Spinal cord (tissue), 10 donors: ENCODE measurements around the gene NFIL3. TPM values are rescaled to one million over a fixed set of nuclear protein-coding genes. Genes with fewer than 3 reads are reported as not detected.

Source experiments
- DNase-seq, 6 donors: peaks; one replicate each; pipeline versions ENCODE4 v3.0.0 to v3.0.0-alpha.2; 2013 to 2015; ENCODE audit warnings: low spot score in 6 of 6, low read depth in 4 of 6
- H3K27ac ChIP-seq: one replicate; pipeline ENCODE4 v1.5.1; 2013; ENCODE audit warnings: low read depth, low read length, control low read depth
- H3K27me3 ChIP-seq: one replicate; pipeline ENCODE4 v1.6.1; 2013; ENCODE audit warnings: low read length; ENCODE audit not compliant: control insufficient read depth, insufficient read depth
- H3K36me3 ChIP-seq: one replicate; pipeline ENCODE4 v1.6.1; 2013; ENCODE audit warnings: low read length; ENCODE audit not compliant: control insufficient read depth, insufficient read depth
- H3K4me1 ChIP-seq: one replicate; pipeline ENCODE4 v1.6.1; 2013; ENCODE audit warnings: low read length; ENCODE audit not compliant: control insufficient read depth, insufficient read depth
- H3K4me3 ChIP-seq: one replicate; pipeline ENCODE4 v1.5.1; 2013; ENCODE audit warnings: low read depth, low read length, control low read depth
- H3K9me3 ChIP-seq: one replicate; pipeline ENCODE4 v1.6.1; 2013; ENCODE audit warnings: low read length; ENCODE audit not compliant: control insufficient read depth, insufficient read depth
- WGBS: methylation state at CpG from one replicate; pipeline ENCODE4 v1.1.5; 2013; ENCODE audit warnings: missing lambda C conversion rate; ENCODE audit not compliant: insufficient coverage; 5-methylcytosine and 5-hydroxymethylcytosine counted together
- polyA plus RNA-seq, 2 donors: library from polyadenylated mRNA; unstranded; fragments of 120-200 nt; gene quantifications; one replicate each; pipeline ENCODE4 v1.2.1, GENCODE V29; 2013; ENCODE audit not compliant: insufficient read length in 2 of 2
- total RNA-seq, 2 donors: library from RNA; depleted of rRNA in 1 of 2; stranded (reverse); fragments of 120-200 nt in 1 of 2; fragments of >200 nt in 1 of 2; gene quantifications; one replicate each; pipeline versions ENCODE4 v1.2.3 to v1.2.4, GENCODE V29; 2013 to 2014
- donor health status: healthy.

Gene NFIL3
- total and polyA plus RNA-seq, 4 donors, result 12.0 to 21.4 (median 20.9) TPM

- 79% methylated on average over 11 of the region's 13 CpGs for WGBS
- DNase-seq, result no peak
Measured at GRCh38 chr9:91436841-91437240, 13.2 kb upstream of the NFIL3 start.

GRCh38 chr9:91433180-91433579 lies 9.5 kb upstream of the NFIL3 start:
- DNase-seq, result peak in 1 of 6 donors; percentile 39
- Histone ChIP-seq H3K9me3 (no peaks in the 10 kb centered on the region), H3K27me3 (no peaks in the 10 kb centered on the region), H3K4me3 (no peak overlapping the region), H3K36me3 (no peaks in the 10 kb centered on the region), H3K4me1 (no peaks in the 10 kb centered on the region), H3K27ac (no peak overlapping the region)
- WGBS, result no CpG with 5 or more reads among the region's 2 CpGs

More at GRCh38 chr9:91436841-91437240, 13.2 kb upstream of the NFIL3 start:
- H3K27ac ChIP-seq, result no peak overlapping the region
- no peaks in the 10 kb centered on the region for H3K36me3 ChIP-seq
- no peaks in the 10 kb centered on the region for H3K4me1 ChIP-seq
- no peak overlapping the region for H3K4me3 ChIP-seq
- no peaks in the 10 kb centered on the region for H3K27me3 ChIP-seq
- H3K9me3 ChIP-seq, result no peaks in the 10 kb centered on the region

DNA sequence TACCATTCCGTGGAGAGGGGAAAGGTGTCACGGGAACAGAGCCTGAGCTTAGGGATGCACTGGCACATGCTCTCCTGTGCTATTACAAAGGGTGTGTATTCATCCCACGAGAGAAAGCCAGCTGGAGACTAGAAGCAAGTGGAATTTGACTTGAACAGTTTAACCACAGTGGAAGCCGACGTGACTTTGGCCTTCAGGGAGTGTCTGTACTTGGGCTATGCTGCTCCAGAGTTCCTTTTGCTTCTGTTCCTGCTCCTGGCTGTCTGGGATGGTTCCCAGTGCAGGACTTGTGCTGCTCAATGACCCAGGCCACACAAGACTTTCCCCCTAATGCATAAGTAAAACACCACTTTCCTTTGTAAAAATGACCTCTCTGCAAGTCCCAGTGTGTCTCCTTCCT lies 7.9 kb upstream of the NFIL3 start:
- Histone ChIP-seq H3K27ac (no peak overlapping the region), H3K36me3 (no peaks in the 10 kb centered on the region), H3K9me3 (no peaks in the 10 kb centered on the region), H3K27me3 (no peaks in the 10 kb centered on the region), H3K4me1 (no peaks in the 10 kb centered on the region), H3K4me3 (no peak overlapping the region)
- WGBS, result 85% methylated on average over 5 of the region's 5 CpGs
- DNase-seq, result no peak

DNA sequence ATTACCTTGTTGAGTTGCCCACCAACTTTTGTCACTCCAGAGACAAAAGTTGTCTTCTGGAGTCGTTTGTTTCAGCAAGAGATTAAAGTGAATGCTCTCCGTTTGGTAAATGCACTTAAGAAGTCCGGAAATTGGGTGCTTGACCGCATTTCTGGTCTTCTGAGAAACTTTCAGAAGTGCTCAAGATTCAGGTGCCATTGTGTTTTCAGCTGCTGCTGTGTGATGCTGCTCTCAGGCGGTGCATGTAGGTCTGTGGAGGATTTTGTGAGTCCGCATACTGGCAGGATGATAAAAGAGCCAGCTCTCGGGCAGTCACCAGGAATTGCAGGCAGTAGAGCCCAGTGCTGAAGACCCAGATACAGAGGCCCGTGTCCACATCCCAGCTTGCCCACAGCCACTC lies 5.9 kb upstream of the NFIL3 start:
- Histone ChIP-seq H3K27me3 (peaks cover 5% of the 10 kb centered on the region), H3K4me1 (peaks cover 6% of the 10 kb centered on the region), H3K27ac (no peak overlapping the region), H3K36me3 (no peaks in the 10 kb centered on the region), H3K4me3 (no peak overlapping the region), H3K9me3 (no peaks in the 10 kb centered on the region)
- 82% methylated on average over 8 of the region's 8 CpGs for WGBS
- no peak for DNase-seq

- peaks cover 5% of the 10 kb centered on the region for H3K27me3 ChIP-seq
- H3K27ac ChIP-seq, result no peak overlapping the region
- H3K9me3 ChIP-seq, result no peaks in the 10 kb centered on the region
- DNase-seq, result no peak
- no peaks in the 10 kb centered on the region for H3K36me3 ChIP-seq
- WGBS, result 58% methylated on average over 5 of the region's 5 CpGs
- no peak overlapping the region for H3K4me3 ChIP-seq
- H3K4me1 ChIP-seq, result peaks cover 11% of the 10 kb centered on the region
Measured at GRCh38 chr9:91428927-91429351, 5.3 kb upstream of the NFIL3 start.

DNA sequence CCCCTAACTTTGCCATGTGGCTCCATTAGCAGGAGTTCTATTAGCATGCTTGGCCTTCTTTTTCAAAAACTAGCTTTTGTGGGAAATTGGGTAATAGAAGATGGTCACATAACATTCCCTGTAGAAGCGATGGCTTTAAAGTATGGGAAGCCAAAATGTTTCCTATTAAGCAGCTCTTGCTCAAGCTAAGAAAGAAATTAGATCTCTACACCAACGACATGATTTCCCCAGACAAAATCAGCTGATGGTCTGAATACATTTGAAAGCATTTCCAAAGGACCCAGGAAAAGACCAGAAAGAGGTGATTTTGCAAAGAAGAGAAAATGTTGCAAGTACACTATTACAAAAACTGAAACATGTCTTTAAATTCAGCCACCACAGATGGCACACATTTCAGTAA lies 4.8 kb upstream of the NFIL3 start:
- H3K36me3 ChIP-seq, result no peaks in the 10 kb centered on the region
- WGBS, result no CpG with 5 or more reads among the region's 2 CpGs
- H3K27me3 ChIP-seq, result peaks cover 5% of the 10 kb centered on the region
- H3K4me3 ChIP-seq, result no peak overlapping the region
- no peaks in the 10 kb centered on the region for H3K9me3 ChIP-seq
- peaks cover 11% of the 10 kb centered on the region for H3K4me1 ChIP-seq
- no peak overlapping the region for H3K27ac ChIP-seq
- DNase-seq, result no peak

DNA sequence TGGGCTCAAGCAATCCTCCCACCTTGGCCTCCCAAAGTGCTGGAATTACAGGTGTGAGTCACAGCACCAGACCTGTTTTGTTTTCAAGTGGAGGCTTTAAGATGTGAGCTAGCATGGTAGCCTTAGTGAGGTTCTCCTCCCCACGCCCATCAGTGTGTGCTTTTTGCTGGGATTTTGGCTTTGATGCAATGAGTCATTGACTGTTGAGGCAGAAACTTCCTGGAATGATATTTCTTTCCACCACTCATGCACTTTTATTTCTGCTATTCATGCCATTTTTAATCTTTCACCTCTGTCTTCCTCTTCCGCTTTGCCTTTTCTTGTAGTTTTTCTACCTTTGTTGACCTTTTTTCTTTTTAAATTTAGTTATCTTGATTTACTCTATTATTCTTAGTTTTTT lies 4.2 kb upstream of the NFIL3 start:
- Histone ChIP-seq H3K4me1 (peaks cover 11% of the 10 kb centered on the region), H3K27me3 (peaks cover 5% of the 10 kb centered on the region), H3K27ac (no peak overlapping the region), H3K9me3 (no peaks in the 10 kb centered on the region), H3K4me3 (no peak overlapping the region), H3K36me3 (no peaks in the 10 kb centered on the region)
- DNase-seq, result no peak
- WGBS, result no CpG with 5 or more reads among the region's 2 CpGs

GRCh38 chr9:91426123-91426745 lies 2.6 kb upstream of the NFIL3 start:
- DNase-seq, result peak in 2 of 6 donors; percentile 47 to 65
- Histone ChIP-seq H3K4me3 (no peak overlapping the region), H3K27me3 (peaks cover 5% of the 10 kb centered on the region), H3K4me1 (peaks cover 13% of the 10 kb centered on the region), H3K36me3 (no peaks in the 10 kb centered on the region), H3K9me3 (no peaks in the 10 kb centered on the region), H3K27ac (no peak overlapping the region)
- WGBS, result no CpG with 5 or more reads among the region's 3 CpGs

GRCh38 chr9:91425271-91425670 lies 1.6 kb upstream of the NFIL3 start:
- no peaks in the 10 kb centered on the region for H3K36me3 ChIP-seq
- H3K4me3 ChIP-seq, result peak overlapping the region; percentile 76
- peaks cover 5% of the 10 kb centered on the region for H3K27me3 ChIP-seq
- H3K4me1 ChIP-seq, result peaks cover 18% of the 10 kb centered on the region
- no peaks in the 10 kb centered on the region for H3K9me3 ChIP-seq
- DNase-seq, result no peak
- 87% methylated on average over 8 of the region's 9 CpGs for WGBS
- no peak overlapping the region for H3K27ac ChIP-seq

GRCh38 chr9:91424403-91425176 lies 958 bp upstream of the NFIL3 start:
- WGBS, result 1% methylated on average over 67 of the region's 67 CpGs
- H3K4me3 ChIP-seq, result peak overlapping the region; percentile 76
- DNase-seq, result peak in 4 of 6 donors; percentile 36 to 86 (median 62)
- peaks cover 5% of the 10 kb centered on the region for H3K27me3 ChIP-seq
- H3K9me3 ChIP-seq, result no peaks in the 10 kb centered on the region
- no peaks in the 10 kb centered on the region for H3K36me3 ChIP-seq
- H3K27ac ChIP-seq, result peak overlapping the region; percentile 79
- H3K4me1 ChIP-seq, result peaks cover 19% of the 10 kb centered on the region
